ENCODE measurements around the gene NECTIN2. TPM values are rescaled to one million over a fixed set of nuclear protein-coding genes. Genes with fewer than 3 reads are reported as not detected.
"Not testable (repeated sequence)": the region's sequence is repeated elsewhere in the genome, so short reads cannot be mapped to it uniquely, and the experiment has no call there.

The NECTIN2 gene
- total RNA-seq, 1 donor = 22.1 TPM

GRCh38 chr19:44878120-44878865, 32.2 kb downstream of the NECTIN2 start:
- no peak for DNase-seq (ENCODE audit: low read depth)
- no peak for TF ChIP-seq CTCF (IDR thresholded peaks at IDR 0.05; ENCODE audit: insufficient read depth, low read length)

GRCh38 chr19:44879309-44880065, 33.4 kb downstream of the NECTIN2 start:
- DNase-seq (ENCODE audit: low read depth) = no peak
- H3K4me3 ChIP-seq (ENCODE audit: low read depth, low read length) = no peak overlapping the region
- no peak for TF ChIP-seq CTCF (IDR thresholded peaks at IDR 0.05; ENCODE audit: insufficient read depth, low read length)

More at GRCh38 chr19:44878120-44878865, 32.2 kb downstream of the NECTIN2 start:
- no peak overlapping the region for H3K4me3 ChIP-seq (ENCODE audit: low read depth, low read length)

GRCh38 chr19:44882063-44882462, 36.0 kb downstream of the NECTIN2 start:
- no peak for TF ChIP-seq CTCF (IDR thresholded peaks at IDR 0.05; ENCODE audit: insufficient read depth, low read length)
- no peak overlapping the region for H3K4me3 ChIP-seq (ENCODE audit: low read depth, low read length)
- DNase-seq (ENCODE audit: low read depth) = no peak

GRCh38 chr19:44882619-44883397, 36.7 kb downstream of the NECTIN2 start:
- DNase-seq (ENCODE audit: low read depth) = not testable (repeated sequence)

GRCh38 chr19:44883922-44884321, 37.8 kb downstream of the NECTIN2 start:
- DNase-seq (ENCODE audit: low read depth) = no peak
- TF ChIP-seq CTCF (IDR thresholded peaks at IDR 0.05; ENCODE audit: insufficient read depth, low read length) = no peak
- no peak overlapping the region for H3K4me3 ChIP-seq (ENCODE audit: low read depth, low read length)

More at GRCh38 chr19:44882619-44883397, 36.7 kb downstream of the NECTIN2 start:
- not testable (repeated sequence) for H3K4me3 ChIP-seq (ENCODE audit: low read depth, low read length)

GRCh38 chr19:44884566-44884965, 38.5 kb downstream of the NECTIN2 start:
- H3K4me3 ChIP-seq (ENCODE audit: low read depth, low read length) = no peak overlapping the region
- DNase-seq (ENCODE audit: low read depth) = no peak
- TF ChIP-seq CTCF (IDR thresholded peaks at IDR 0.05; ENCODE audit: insufficient read depth, low read length) = no peak

GRCh38 chr19:44886141-44886540, 40.0 kb downstream of the NECTIN2 start:
- DNase-seq (ENCODE audit: low read depth) = no peak
- no peak for TF ChIP-seq CTCF (IDR thresholded peaks at IDR 0.05; ENCODE audit: insufficient read depth, low read length)
- H3K4me3 ChIP-seq (ENCODE audit: low read depth, low read length) = no peak overlapping the region

All from fibroblast of the aortic adventitia (primary cell).